SK-N-SH (cell line): Measurements from ENCODE around the gene PELI2. TPM values are rescaled to one million over a fixed set of nuclear protein-coding genes. Genes with fewer than 3 reads are reported as not detected.

ENCODE experiments used
- CTCF ChIA-PET: fragments of 300-600, 350-600 bp; formaldehyde crosslinking; extraction: SDS; loops from one replicate; lab custom pipeline; 2021; lab: Yijun Ruan, JAX
- POLR2A ChIA-PET: fragments of 350-600 bp; sonication (Branson Sonifier 250); formaldehyde crosslinking; extraction: SDS; loops from one replicate; lab custom pipeline; 2020; ENCODE audit warnings: antibody characterized with exemption, inconsistent platforms; lab: Yijun Ruan, JAX
- DNase-seq: peaks from one replicate; pipeline ENCODE4 v3.0.0; 2012
- H2AFZ ChIP-seq: fragments of 200-600 bp; sonication (generic); 2 replicates; pipeline ENCODE4 v1.8.1; 2016; ENCODE audit warnings: antibody characterized with exemption, mild to moderate bottlenecking, low read depth
- H3F3A ChIP-seq: fragments of 200-600 bp; sonication (generic); replicated peaks from 2 replicates; pipeline ENCODE3; 2016; ENCODE audit warnings: antibody characterized with exemption, mild to moderate bottlenecking; ENCODE audit not compliant: insufficient read depth
- H3K27ac ChIP-seq, 2 experiments: fragments of 200-500 bp in 1 of 2; fragments of 200-600 bp in 1 of 2; sonication (Bioruptor generic) in 1 of 2; sonication (generic), shearing (Covaris generic) in 1 of 2; 2 replicates each; pipeline versions ENCODE4 v1.5.1 to v1.6.1; 2014 to 2016; ENCODE audit warnings: low read depth in 2 of 2, inconsistent platforms in 1 of 2, low read length in 1 of 2, mild to moderate bottlenecking in 1 of 2, mixed read lengths in 1 of 2
- H3K27me3 ChIP-seq: fragments of 200-600 bp; sonication (generic), shearing (Covaris generic); 2 replicates; pipeline ENCODE4 v1.6.1; 2016; ENCODE audit warnings: mixed run types; ENCODE audit not compliant: insufficient read depth
- H3K36me3 ChIP-seq, 2 experiments: fragments of 200-500 bp in 1 of 2; fragments of 200-600 bp in 1 of 2; sonication (Bioruptor generic) in 1 of 2; sonication (generic) in 1 of 2; replicated peaks in 1 of 2; 2 replicates each; pipeline versions ENCODE3 to v1.5.1; 2014 to 2016; ENCODE audit warnings: low read length in 1 of 2, mild to moderate bottlenecking in 1 of 2; ENCODE audit not compliant: insufficient read depth in 2 of 2, control insufficient read depth in 1 of 2
- H3K4me1 ChIP-seq, 2 experiments: fragments of 200-500 bp in 1 of 2; fragments of 200-600 bp in 1 of 2; sonication (Bioruptor generic) in 1 of 2; sonication (generic), shearing (Covaris generic) in 1 of 2; 2 replicates each; pipeline versions ENCODE4 v1.5.1 to v1.6.1; 2014 to 2016; ENCODE audit warnings: low read depth in 1 of 2, low read length in 1 of 2, mixed run types in 1 of 2; ENCODE audit not compliant: insufficient read depth in 2 of 2, control insufficient read depth in 1 of 2
- H3K4me2 ChIP-seq: fragments of 200-600 bp; sonication (generic), shearing (Covaris generic); 2 replicates; pipeline ENCODE4 v1.6.1; 2017; ENCODE audit warnings: mixed run types
- H3K4me3 ChIP-seq, 2 experiments: fragments of 200-500 bp in 1 of 2; fragments of 200-600 bp in 1 of 2; sonication (Bioruptor generic) in 1 of 2; sonication (generic), shearing (Covaris generic) in 1 of 2; 2 replicates each; pipeline versions ENCODE4 v1.5.1 to v1.8.1; 2014 to 2016; ENCODE audit warnings: low read depth in 2 of 2, inconsistent platforms in 1 of 2, low read length in 1 of 2, mild to moderate bottlenecking in 1 of 2, mixed read lengths in 1 of 2, moderate library complexity in 1 of 2
- H3K79me2 ChIP-seq: fragments of 200-600 bp; sonication (generic); 2 replicates; pipeline ENCODE4 v1.8.1; 2017; ENCODE audit warnings: mild to moderate bottlenecking; ENCODE audit not compliant: insufficient read depth
- H3K9ac ChIP-seq: fragments of 200-600 bp; sonication (generic); 2 replicates; pipeline ENCODE4 v1.6.1; 2017; ENCODE audit warnings: mixed run types
- H3K9me2 ChIP-seq: fragments of 200-600 bp; sonication (generic); 2 replicates; pipeline ENCODE4 v1.6.1; 2017; ENCODE audit warnings: mixed run types
- H3K9me3 ChIP-seq: fragments of 200-600 bp; sonication (generic); 2 replicates; pipeline ENCODE4 v1.6.1; 2017; ENCODE audit warnings: mixed run types, mild to moderate bottlenecking, moderate library complexity
- H4K20me1 ChIP-seq: fragments of 200-600 bp; sonication (generic); 2 replicates; pipeline ENCODE4 v1.6.1; 2017; ENCODE audit warnings: mild to moderate bottlenecking, mixed run types; ENCODE audit not compliant: insufficient read depth
- CHD2 ChIP-seq: fragments of 150-350 bp; IDR thresholded peaks from 2 replicates; pipeline ENCODE4 v1.6.1; 2018; ENCODE audit warnings: low read length; ENCODE audit not compliant: partially characterized antibody
- EP300 ChIP-seq, 2 experiments: IDR thresholded peaks; 2 replicates each; pipeline versions ENCODE4 v1.4.0 to v1.6.1; 2012; ENCODE audit warnings: borderline replicate concordance in 1 of 2, low read depth in 1 of 2, low read length in 1 of 2
- FOSL2 ChIP-seq: IDR thresholded peaks from 2 replicates; pipeline ENCODE4 v1.4.0; 2012; ENCODE audit warnings: low read depth, mild to moderate bottlenecking, moderate library complexity, borderline replicate concordance
- FOXJ3 ChIP-seq: sonication (generic); formaldehyde crosslinking; IDR thresholded peaks from 2 replicates; pipeline ENCODE4 v1.5.1; 2020; ENCODE audit warnings: mild to moderate bottlenecking, missing genetic modification reagents
- FOXM1 ChIP-seq: IDR thresholded peaks from 2 replicates; pipeline ENCODE4 v1.4.0; 2012; ENCODE audit warnings: low read depth, mild to moderate bottlenecking
- GABPA ChIP-seq: IDR thresholded peaks from 2 replicates; pipeline ENCODE4 v1.4.0; 2012; ENCODE audit warnings: low read depth, mild to moderate bottlenecking
- NFIC ChIP-seq: IDR thresholded peaks from 2 replicates; pipeline ENCODE4 v1.4.0; 2012; ENCODE audit warnings: borderline replicate concordance
- NRF1 ChIP-seq: IDR thresholded peaks from 2 replicates; pipeline ENCODE4 v1.6.1; 2012; ENCODE audit warnings: low read depth, mild to moderate bottlenecking, low read length
- RAD21 ChIP-seq: IDR thresholded peaks from 2 replicates; pipeline ENCODE4 v1.6.1; 2012; ENCODE audit warnings: mild to moderate bottlenecking, low read length
- REST ChIP-seq: IDR thresholded peaks from 2 replicates; pipeline ENCODE4 v1.6.1; 2012; ENCODE audit warnings: mild to moderate bottlenecking, low read depth, low read length, moderate library complexity
- SIN3A ChIP-seq: IDR thresholded peaks from 2 replicates; pipeline ENCODE4 v1.6.1; 2012; ENCODE audit warnings: low read depth, mild to moderate bottlenecking, low read length, moderate library complexity, borderline replicate concordance
- TEAD4 ChIP-seq: IDR thresholded peaks from 2 replicates; pipeline ENCODE4 v1.4.0; 2012; ENCODE audit warnings: mild to moderate bottlenecking, borderline replicate concordance; ENCODE audit not compliant: insufficient read depth
- USF1 ChIP-seq: IDR thresholded peaks from 2 replicates; pipeline ENCODE4 v1.4.0; 2012; ENCODE audit warnings: low read depth, borderline replicate concordance
- YY1 ChIP-seq: IDR thresholded peaks from 2 replicates; pipeline ENCODE4 v1.4.0; 2012; ENCODE audit warnings: low read depth, mild to moderate bottlenecking
- WGBS: methylation state at CpG from one replicate; pipeline ENCODE4 v1.1.6; 2017; ENCODE audit warnings: low lambda C conversion rate; 5-methylcytosine and 5-hydroxymethylcytosine counted together
- polyA plus RNA-seq, 3 experiments: library from polyadenylated mRNA; depleted of rRNA; stranded (reverse); fragments of >200 nt; gene quantifications; 2 replicates each; pipeline ENCODE4 v1.2.3, GENCODE V29; 2012

PELI2 gene
- polyA plus RNA-seq, 1 of the 3 experiments (the other 2 are of a cell fraction): not detected

DNA sequence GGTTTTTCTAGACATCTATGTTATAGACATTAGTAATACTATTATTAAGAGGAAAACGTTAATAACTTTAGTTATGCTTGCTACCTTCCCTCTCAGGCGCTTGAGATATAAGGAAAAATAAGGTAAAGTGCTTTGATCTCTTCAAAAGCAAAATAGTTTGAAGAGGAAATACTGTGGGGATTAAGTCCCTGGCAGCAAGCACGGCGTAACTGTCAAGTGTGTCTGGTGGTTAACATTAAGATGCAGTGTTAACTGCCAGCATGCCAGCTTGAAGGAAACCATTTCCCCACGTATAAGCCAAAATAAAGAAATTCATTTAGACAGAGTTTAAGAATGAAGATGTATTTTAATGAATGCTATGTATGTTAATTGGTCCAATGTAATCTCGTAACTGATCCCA lies 31.8 kb downstream of the PELI2 start (continued):
- TF ChIP-seq REST (no peak), GABPA (no peak), FOXJ3 (CRISPR knock-in tag) (no peak), RAD21 (no peak), FOSL2 (no peak)
- TF ChIP-seq, all 33 proteins: peak for 0

DNA sequence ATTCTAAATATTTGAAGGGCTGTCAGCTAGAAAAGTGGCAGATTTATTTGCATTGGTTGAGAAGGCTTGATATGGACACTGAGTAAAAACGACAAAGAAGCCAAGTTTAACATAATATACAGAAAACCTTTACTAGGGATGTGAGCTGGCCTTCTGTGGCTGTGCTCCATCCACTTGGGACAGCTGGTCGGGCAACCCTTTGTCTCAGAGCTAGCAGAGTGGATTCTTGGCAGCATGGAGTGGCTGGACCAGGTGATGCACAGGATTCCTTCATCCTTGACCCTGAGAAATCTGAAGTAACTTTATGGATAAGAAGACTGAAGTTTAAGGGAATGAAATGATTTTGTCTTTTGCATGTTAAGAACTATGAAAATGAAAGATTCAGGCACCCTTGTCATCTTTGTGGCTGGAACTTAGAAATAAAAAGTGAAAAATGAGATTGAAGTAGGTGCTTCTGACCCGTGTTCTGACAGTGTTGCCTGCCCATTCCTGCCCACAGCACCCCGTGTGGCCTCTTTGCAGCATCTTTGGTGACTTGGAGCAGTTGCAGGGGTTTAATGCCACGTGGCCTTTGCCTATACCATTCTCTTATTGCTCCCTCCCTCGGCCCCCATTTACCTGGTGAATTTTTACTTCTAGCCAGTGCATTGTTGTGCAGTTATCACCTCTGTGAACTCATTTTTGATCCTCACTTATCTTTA lies 32.6 kb downstream of the PELI2 start:
- DNase-seq: no peak
- 3% methylated on average over 6 of the region's 6 CpGs for WGBS
- H3K9me3 ChIP-seq: no peaks in the 10 kb centered on the region
- no peak for TF ChIP-seq YY1
- TF ChIP-seq NRF1: no peak
- TF ChIP-seq NFIC: no peak
- TF ChIP-seq CHD2: no peak
- TF ChIP-seq USF1: no peak
- TF ChIP-seq EP300 (IDR thresholded peaks at IDR 0.05; ENCODE audit: borderline replicate concordance in 1 of 2, low read depth in 1 of 2, low read length in 1 of 2): no peak
- TF ChIP-seq TEAD4: no peak
- TF ChIP-seq FOXM1: no peak
- no peak for TF ChIP-seq SIN3A
- H3K27me3 ChIP-seq: peaks cover 21% of the 10 kb centered on the region; the same call in 1 of the 2 replicates
- POLR2A ChIA-PET: no interaction called here
- 0 out of 2 replicates have a peak, but pooled peaks cover 3% of the 10 kb centered on the region for H4K20me1 ChIP-seq
- no peaks in the 10 kb centered on the region for H3K36me3 ChIP-seq
- no peak overlapping the region for H2AFZ ChIP-seq
- no peaks in the 10 kb centered on the region for H3K79me2 ChIP-seq
- H3K27ac ChIP-seq: no peak overlapping the region
- H3K9me2 ChIP-seq: no peaks in the 10 kb centered on the region
- no peaks in the 10 kb centered on the region for H3K4me1 ChIP-seq
- H3K4me2 ChIP-seq: no peak overlapping the region
- no peaks in the 10 kb centered on the region for H3F3A ChIP-seq
- CTCF ChIA-PET: no interaction called here
- no peak overlapping the region for H3K9ac ChIP-seq
- no peak overlapping the region for H3K4me3 ChIP-seq
